GM21825 (cell line): ENCODE measurements around the gene CTRL.
"Not testable (repeated sequence)": the region's sequence is repeated elsewhere in the genome, so short reads cannot be mapped to it uniquely, and the experiment has no call there.

ENCODE experiments used
- ATAC-seq: cut with Tn5 transposase; IDR thresholded peaks from one replicate; pipeline ENCODE4 v1.9.1; 2021; ENCODE audit warnings: mild to moderate bottlenecking, moderate library complexity; ENCODE audit not compliant: unreplicated experiment

CTRL gene

GRCh38 chr16:67931712-67932461 is at the start of gene CTRL:
Gene CTRL, minus strand, starts transcription at chr16:67931862. Its CDS starts 10 bp downstream, at chr16:67931852.
- ATAC-seq: no peak

GRCh38 chr16:67979955-67980678 is 48.5 kb upstream of the CTRL start, which contains the start of gene DPEP3:
Gene DPEP3, minus strand, starts transcription at chr16:67980499. Its CDS starts 119 bp downstream, at chr16:67980380.
- ATAC-seq: no peak

GRCh38 chr16:67977469-67978227 is 46.0 kb upstream of the CTRL start:
- ATAC-seq: no peak

GRCh38 chr16:67977005-67977404 is 45.3 kb upstream of the CTRL start:
- ATAC-seq: no peak

GRCh38 chr16:67976205-67976604 is 44.5 kb upstream of the CTRL start:
- no peak for ATAC-seq

- ATAC-seq: no peak
Measured at GRCh38 chr16:67975321-67976105, 43.9 kb upstream of the CTRL start.

- ATAC-seq: not testable (repeated sequence)
Measured at GRCh38 chr16:67972285-67972684, 40.6 kb upstream of the CTRL start.

- no peak for ATAC-seq
Measured at GRCh38 chr16:67971111-67971510, 39.4 kb upstream of the CTRL start.

- ATAC-seq: no peak
Measured at GRCh38 chr16:67969254-67970039, 37.8 kb upstream of the CTRL start.

GRCh38 chr16:67968400-67969253 is 37.0 kb upstream of the CTRL start, which contains the start of gene SLC12A4:
Gene SLC12A4, minus strand, starts transcription at chr16:67968637. Its CDS starts 84 bp downstream, at chr16:67968553.
- ATAC-seq: peak; percentile 87

GRCh38 chr16:67967958-67968399 is 36.3 kb upstream of the CTRL start:
- ATAC-seq: peak; percentile 22

GRCh38 chr16:67967183-67967957 is 35.7 kb upstream of the CTRL start:
- ATAC-seq: no peak

GRCh38 chr16:67966549-67967182 is 35.0 kb upstream of the CTRL start:
- no peak for ATAC-seq

GRCh38 chr16:67965668-67966548 is 34.2 kb upstream of the CTRL start:
- ATAC-seq: no peak

- ATAC-seq: no peak
Measured at GRCh38 chr16:67964477-67965131, 32.9 kb upstream of the CTRL start.
